Mesothelial cell of epicardium (in vitro differentiated cells): ENCODE data around the gene ERO1A. TPM values are rescaled to one million over a fixed set of nuclear protein-coding genes. Genes with fewer than 3 reads are reported as not detected.

ENCODE experiments used
- DNase-seq, 2 experiments: peaks; one replicate each; pipeline ENCODE4 v3.0.0; 2021; ENCODE audit warnings: low spot score in 2 of 2; ENCODE audit not compliant: unreplicated experiment in 2 of 2
- H3K27ac Mint-ChIP-seq: 2 replicates; pipeline ENCODE4 v1.8.0; 2021; ENCODE audit warnings: mixed read lengths
- H3K27me3 Mint-ChIP-seq: 2 replicates; pipeline ENCODE4 v1.8.0; 2021; ENCODE audit warnings: low read depth, mixed read lengths
- H3K36me3 Mint-ChIP-seq: 2 replicates; pipeline ENCODE4 v1.8.0; 2021; ENCODE audit warnings: mixed read lengths
- H3K4me1 Mint-ChIP-seq: 2 replicates; pipeline ENCODE4 v1.8.0; 2021; ENCODE audit warnings: mixed read lengths
- H3K4me3 Mint-ChIP-seq: 2 replicates; pipeline ENCODE4 v1.8.0; 2021; ENCODE audit warnings: mild to moderate bottlenecking, moderate library complexity, mixed read lengths
- H3K9me3 Mint-ChIP-seq: 2 replicates; pipeline ENCODE4 v1.8.0; 2021; ENCODE audit warnings: mixed read lengths
- CTCF ChIP-seq: fragments of 200-600 bp; sonication (generic); IDR thresholded peaks from one replicate; pipeline ENCODE4 v1.5.0; 2021; ENCODE audit warnings: antibody characterized with exemption; ENCODE audit not compliant: unreplicated experiment
- total RNA-seq: library from RNA; stranded (reverse); gene quantifications from 3 replicates; pipeline ENCODE4 v1.2.1, GENCODE V29; 2021

Gene ERO1A
- total RNA-seq, 1 donor from 2014 or later, result 42.7 TPM

GRCh38 chr14:52694761-52695480 is 437 bp downstream of the ERO1A start:
- peak; percentile 41 to 51 for DNase-seq
- Mint-ChIP-seq H3K27ac (peak overlapping the region; percentile 95), H3K36me3 (no peaks in the 10 kb centered on the region), H3K9me3 (no peaks in the 10 kb centered on the region), H3K4me3 (peak overlapping the region; percentile 91), H3K4me1 (peaks cover 31% of the 10 kb centered on the region), H3K27me3 (no peaks in the 10 kb centered on the region)
- no peak for TF ChIP-seq CTCF

- H3K9me3 Mint-ChIP-seq, result no peaks in the 10 kb centered on the region
- no peak for TF ChIP-seq CTCF
- peaks cover 31% of the 10 kb centered on the region for H3K4me1 Mint-ChIP-seq
- no peaks in the 10 kb centered on the region for H3K27me3 Mint-ChIP-seq
- DNase-seq, result no peak
- H3K4me3 Mint-ChIP-seq, result peak overlapping the region; percentile 4
- H3K27ac Mint-ChIP-seq, result no peak overlapping the region
- no peaks in the 10 kb centered on the region for H3K36me3 Mint-ChIP-seq
Observed at GRCh38 chr14:52693532-52693931, 1.8 kb downstream of the ERO1A start.

- H3K27me3 Mint-ChIP-seq, result no peaks in the 10 kb centered on the region
Observed at GRCh38 chr14:52693036-52693435, 2.3 kb downstream of the ERO1A start.

GRCh38 chr14:52692248-52692962 is 3.0 kb downstream of the ERO1A start:
- no peak for TF ChIP-seq CTCF
- H3K36me3 Mint-ChIP-seq, result no peaks in the 10 kb centered on the region
- H3K27ac Mint-ChIP-seq, result no peak overlapping the region
- no peaks in the 10 kb centered on the region for H3K27me3 Mint-ChIP-seq
- no peak for DNase-seq
- no peak overlapping the region for H3K4me3 Mint-ChIP-seq
- H3K9me3 Mint-ChIP-seq, result no peaks in the 10 kb centered on the region
- peaks cover 31% of the 10 kb centered on the region for H3K4me1 Mint-ChIP-seq

More at GRCh38 chr14:52693036-52693435, 2.3 kb downstream of the ERO1A start:
- Mint-ChIP-seq H3K9me3 (no peaks in the 10 kb centered on the region), H3K27ac (no peak overlapping the region), H3K4me1 (peaks cover 31% of the 10 kb centered on the region), H3K4me3 (no peak overlapping the region), H3K36me3 (no peaks in the 10 kb centered on the region)
- no peak for DNase-seq
- no peak for TF ChIP-seq CTCF

- Mint-ChIP-seq H3K4me3 (no peak overlapping the region), H3K4me1 (peaks cover 31% of the 10 kb centered on the region), H3K36me3 (no peaks in the 10 kb centered on the region), H3K9me3 (no peaks in the 10 kb centered on the region), H3K27me3 (no peaks in the 10 kb centered on the region), H3K27ac (no peak overlapping the region)
- TF ChIP-seq CTCF, result no peak
- no peak for DNase-seq
Observed at GRCh38 chr14:52690983-52691760, 4.2 kb downstream of the ERO1A start.
